Neural cell (in vitro differentiated cells): Measurements from ENCODE around the gene AFDN.

Source experiments
- CTCF ChIP-seq: fragments of 450-650 bp; IDR thresholded peaks from 2 replicates; pipeline ENCODE4 v1.5.1; 2014; ENCODE audit warnings: antibody characterized with exemption, mild to moderate bottlenecking, moderate library complexity; ENCODE audit not compliant: poor library complexity, severe bottlenecking
- EZH2 ChIP-seq: fragments of 200-600, 300-800 bp; shearing (Covaris generic), sonication (generic); IDR thresholded peaks from 2 replicates; pipeline ENCODE4 v1.6.1; 2014; ENCODE audit warnings: antibody characterized with exemption, low read length, borderline replicate concordance, mild to moderate bottlenecking; ENCODE audit not compliant: insufficient read depth, poor library complexity, severe bottlenecking
- TAF1 ChIP-seq: IDR thresholded peaks from 2 replicates; pipeline ENCODE4 v1.6.1; 2012; ENCODE audit warnings: low read depth

- TF ChIP-seq EZH2 (no peak), CTCF (no peak), TAF1 (no peak)
Measured at GRCh38 chr6:167801263-167801662, 25.4 kb upstream of the AFDN start.
